HG02798 (cell line): Measurements from ENCODE around the gene DNAH17.

Experiments used
- ATAC-seq: cut with Tn5 transposase; IDR thresholded peaks from one replicate; pipeline ENCODE4 v1.9.1; 2021; ENCODE audit warnings: mild to moderate bottlenecking; ENCODE audit not compliant: unreplicated experiment, poor library complexity

The DNAH17 gene

DNA sequence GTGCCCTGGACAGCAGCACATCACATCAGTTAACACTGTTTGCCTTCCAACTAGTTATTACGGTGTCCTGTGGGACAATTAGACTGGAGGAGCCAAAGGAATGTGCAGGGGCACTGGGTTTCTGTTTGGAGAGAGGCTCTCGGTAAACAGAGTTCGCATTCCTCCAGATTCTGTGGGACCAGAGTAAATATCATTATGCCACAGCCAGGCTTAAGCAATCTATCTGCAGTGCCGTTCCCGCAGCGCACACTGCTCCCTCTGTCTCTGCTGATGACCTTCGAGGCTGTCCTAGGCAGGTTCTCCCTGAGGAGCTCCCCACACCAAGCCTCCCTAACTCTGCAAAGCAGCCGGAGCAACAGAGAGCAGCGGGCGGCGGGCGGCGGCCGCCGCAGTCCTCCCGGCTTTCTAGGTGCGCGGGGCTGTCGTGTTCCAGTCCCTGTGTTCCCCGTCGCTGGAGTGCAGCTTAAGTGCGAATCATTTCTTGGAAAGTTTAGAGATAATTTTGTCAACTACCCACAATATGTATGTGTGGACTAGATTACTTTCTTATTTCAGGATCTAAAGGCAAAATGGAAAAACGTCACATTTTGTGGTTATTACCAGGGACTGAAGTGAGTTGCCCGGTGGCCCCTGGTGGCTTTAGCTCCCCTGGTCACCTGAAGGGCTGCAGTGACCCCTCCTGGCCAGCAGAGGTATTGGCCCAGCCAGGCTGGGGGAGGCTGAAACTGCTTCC, 155.5 kb downstream of the DNAH17 start:
- peak; percentile 50 for ATAC-seq

DNA sequence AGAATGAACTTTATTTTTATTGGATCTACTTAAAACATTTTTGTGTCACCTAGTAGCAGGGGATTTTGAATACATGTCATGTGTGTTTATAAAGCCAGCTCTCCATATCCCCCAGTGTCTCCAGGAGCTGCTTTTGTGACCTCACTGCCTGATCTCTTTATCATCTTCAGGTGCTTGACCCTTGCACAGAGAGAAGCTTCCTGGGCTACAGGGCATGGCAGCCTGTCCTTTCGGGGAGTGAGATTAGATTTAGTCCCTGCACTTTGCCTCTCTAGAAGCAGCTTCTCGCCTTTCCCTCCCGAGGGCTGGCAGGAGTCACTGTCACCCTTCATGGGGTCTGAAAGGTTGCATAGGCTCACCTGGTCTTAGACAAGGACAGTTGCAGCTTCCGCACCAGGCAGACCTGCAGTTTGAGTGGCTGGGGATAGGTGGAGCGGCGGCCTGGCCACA, 156.1 kb downstream of the DNAH17 start:
- no peak for ATAC-seq

GRCh38 chr17:78419970-78420815, 157.0 kb downstream of the DNAH17 start:
- ATAC-seq: no peak

DNA sequence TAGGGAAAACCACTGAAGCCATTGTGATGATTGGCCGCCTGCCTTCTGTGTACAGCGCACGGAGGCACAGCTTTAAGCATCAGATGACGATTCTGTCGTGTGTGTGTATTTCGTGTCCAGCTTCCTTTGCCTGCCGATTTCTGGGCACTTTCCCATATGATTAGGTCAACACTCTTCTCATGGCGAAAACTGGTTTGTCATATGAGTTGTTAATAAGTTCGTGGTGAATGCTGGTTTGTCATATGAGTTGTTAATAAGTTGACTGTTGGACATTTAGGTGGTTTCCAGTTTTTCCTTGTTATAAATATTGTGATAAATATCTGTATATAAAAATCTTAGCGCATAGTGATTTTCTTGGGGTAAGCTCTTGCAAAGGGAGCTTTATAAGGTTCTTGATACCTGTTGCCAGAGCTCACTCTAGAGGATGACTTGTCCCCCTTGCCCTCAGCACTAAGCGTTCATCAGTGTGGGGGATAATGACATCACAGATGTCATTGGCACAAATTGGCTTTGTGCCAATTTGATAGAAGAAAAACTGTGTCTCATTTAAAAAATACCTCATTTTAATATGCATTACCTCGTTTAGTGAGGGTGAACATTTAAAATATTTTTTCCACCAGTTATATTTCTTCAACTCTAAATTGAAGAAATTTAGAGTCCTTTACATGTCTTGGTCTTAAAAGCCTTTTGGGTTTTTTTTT, 158.7 kb downstream of the DNAH17 start:
- no peak for ATAC-seq

- no peak for ATAC-seq
Measured at GRCh38 chr17:78417531-78417909, 159.7 kb downstream of the DNAH17 start.

DNA sequence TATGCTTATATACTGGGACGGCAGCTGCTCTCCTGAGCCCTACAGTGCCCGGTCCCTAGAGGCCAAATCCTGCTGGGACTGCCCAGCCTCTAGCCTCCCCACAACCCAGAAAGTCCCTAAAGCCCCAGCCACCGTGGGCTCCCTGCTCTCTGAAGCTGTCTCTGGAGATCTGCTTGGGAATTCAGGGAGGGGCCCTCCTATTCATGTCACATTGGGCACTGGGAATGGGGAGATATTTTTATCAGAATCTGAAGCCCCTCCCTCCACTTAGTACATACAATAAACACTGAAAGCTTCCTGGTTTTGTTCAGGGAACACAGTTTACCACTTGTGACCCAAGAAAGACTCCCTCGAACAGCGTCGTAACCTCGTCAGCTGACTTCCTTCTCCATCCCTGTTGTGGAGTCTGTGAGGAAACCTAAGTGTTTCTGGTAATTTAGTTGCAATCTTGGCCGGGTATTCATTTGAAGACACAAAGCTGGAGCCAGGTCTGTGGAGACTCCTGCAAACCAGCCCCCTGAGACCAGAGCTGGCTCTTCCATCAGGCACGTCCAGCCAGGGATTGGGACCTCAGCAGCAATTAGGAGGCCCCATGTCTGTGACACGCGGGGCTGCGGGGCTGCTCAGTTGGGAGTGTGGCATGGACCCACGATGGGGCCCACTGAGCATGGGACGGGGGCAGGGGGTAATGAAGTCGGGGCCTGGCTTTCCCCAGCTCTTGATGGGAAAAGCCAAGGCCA, 160.2 kb downstream of the DNAH17 start:
- ATAC-seq: no peak

- ATAC-seq: no peak
Measured at GRCh38 chr17:78415821-78416711, 161.1 kb downstream of the DNAH17 start.

GRCh38 chr17:78414178-78415162, 162.7 kb downstream of the DNAH17 start:
- no peak for ATAC-seq

- ATAC-seq: no peak
Measured at GRCh38 chr17:78412403-78412802, 164.8 kb downstream of the DNAH17 start.

GRCh38 chr17:78411241-78411857, 165.8 kb downstream of the DNAH17 start:
- no peak for ATAC-seq

DNA sequence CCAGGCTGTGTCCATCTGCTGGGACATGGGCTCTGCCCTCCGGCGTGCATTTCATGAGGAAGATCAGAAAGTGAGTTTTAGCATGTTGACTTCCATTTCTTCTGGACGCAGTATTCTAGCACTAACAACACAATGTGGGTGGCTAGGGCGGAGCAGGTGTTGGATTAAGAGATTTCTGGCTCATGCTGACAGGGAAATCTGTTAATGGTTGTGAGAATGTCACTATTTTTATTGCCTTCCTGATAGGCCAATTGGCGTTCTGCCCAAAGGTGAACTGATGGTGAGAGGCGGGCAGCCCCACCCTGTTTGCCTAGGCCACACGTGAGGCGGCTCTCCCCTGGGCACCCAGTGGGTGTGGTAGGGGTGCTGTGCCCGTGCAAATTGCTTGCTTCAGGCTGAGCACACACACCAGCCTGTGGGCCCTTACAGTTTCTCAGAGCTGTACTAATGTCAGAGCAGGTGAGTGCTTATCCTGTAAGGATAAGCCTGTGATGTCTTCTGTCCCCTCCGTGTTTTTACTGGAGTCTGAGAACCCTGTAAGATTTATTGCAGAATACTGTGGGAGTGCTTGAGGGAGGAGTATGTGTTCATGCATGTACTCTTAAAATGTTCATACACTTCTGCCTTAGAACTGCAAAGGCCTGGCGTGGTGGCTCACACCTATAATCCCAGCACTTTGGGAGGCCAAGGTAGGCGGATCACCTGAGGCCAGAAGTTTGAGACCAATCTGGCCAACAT, 167.8 kb downstream of the DNAH17 start:
- no peak for ATAC-seq

- no peak for ATAC-seq
Measured at GRCh38 chr17:78408476-78409050, 168.6 kb downstream of the DNAH17 start.

GRCh38 chr17:78407387-78408000, 169.7 kb downstream of the DNAH17 start:
- ATAC-seq: no peak

DNA sequence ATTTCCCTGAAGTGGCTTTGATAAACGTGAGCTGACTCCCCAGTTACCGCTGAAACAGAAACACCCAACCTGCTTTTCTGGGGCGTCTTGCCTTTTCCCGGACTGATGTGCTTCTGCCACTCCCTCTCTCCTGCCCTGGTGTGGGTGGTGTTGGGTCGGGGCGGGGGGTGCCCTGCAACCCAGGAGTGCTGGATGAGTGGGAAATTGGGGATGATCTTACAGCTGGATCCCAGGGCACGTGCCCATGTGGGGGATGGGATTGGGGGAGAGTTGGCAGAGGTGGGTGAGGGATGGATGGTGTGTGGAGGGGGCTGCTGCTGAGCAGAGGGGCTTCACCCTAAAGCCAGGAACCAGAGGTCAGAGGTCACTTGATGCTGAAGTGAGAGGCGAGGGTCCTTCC, 170.3 kb downstream of the DNAH17 start:
- no peak for ATAC-seq

DNA sequence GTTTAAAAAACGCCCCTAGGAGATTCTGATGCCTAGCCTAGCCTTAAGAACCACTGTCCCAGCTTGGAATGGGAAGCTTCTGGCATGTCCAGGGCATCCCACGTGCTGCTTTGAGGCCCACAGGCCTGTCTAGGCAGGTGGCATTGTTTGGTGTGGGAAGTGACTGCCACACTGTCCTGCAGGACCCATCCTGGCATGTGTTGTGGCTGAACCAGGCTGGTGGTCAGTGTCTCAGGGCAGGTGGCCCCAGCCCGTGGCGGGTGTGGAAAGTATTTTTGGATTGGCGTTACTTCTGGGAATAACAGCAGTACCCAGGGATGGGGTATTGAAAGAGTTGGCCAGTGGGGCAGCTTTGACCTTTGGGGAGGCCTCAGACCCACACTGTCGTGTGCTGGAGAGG, 170.8 kb downstream of the DNAH17 start:
- ATAC-seq: no peak

DNA sequence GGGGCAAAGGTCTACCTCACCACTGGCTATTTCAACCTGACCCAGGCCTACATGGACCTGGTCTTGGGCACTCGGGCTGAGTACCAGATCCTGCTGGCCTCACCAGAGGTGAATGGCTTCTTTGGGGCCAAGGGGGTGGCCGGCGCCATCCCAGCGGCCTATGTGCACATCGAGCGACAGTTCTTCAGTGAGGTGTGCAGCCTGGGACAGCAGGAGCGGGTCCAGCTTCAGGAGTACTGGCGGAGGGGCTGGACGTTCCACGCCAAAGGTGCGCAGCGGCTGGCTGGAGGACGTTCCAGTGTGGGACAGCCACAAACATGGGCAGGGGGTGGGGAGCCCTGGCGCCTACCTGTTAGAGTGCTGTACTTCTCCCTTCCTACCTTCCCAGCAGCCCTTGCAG, 173.4 kb downstream of the DNAH17 start:
- ATAC-seq: no peak
